NCI-H446 treated with DMSO at 0.1 percent for 48 hours (cell line): Measurements from ENCODE around the gene OR4S2.

ENCODE experiments used
- DNase-seq: peaks from one replicate; lab custom pipeline; 2025; lab: John Stamatoyannopoulos, UW

OR4S2 gene, protein sequence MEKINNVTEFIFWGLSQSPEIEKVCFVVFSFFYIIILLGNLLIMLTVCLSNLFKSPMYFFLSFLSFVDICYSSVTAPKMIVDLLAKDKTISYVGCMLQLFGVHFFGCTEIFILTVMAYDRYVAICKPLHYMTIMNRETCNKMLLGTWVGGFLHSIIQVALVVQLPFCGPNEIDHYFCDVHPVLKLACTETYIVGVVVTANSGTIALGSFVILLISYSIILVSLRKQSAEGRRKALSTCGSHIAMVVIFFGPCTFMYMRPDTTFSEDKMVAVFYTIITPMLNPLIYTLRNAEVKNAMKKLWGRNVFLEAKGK

DNA sequence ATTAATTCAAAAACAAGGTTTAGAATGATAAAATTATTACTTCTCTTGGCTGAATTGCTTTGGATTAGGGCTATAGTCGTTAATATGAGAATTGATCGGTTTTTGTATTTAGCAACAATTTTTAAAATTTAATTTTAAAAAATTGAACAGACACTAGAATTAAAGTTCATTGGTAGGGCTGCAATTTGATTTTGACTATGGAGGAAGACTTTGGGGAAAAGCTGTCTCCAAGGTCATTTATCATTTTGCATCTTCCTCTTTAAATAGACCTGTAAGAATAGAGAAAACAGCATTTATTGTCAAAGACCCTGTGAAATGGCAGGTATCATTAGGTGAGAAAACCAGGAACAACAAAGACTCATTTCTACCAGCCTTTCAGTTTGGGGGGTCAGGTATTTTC lies at the start of gene OR4S2:
TSS of gene OR4S2 (plus strand) at position 301 of the 400 bp plus-strand sequence. CDS start 2,577 bp downstream, outside the sequence.
- no peak for DNase-seq

GRCh38 chr11:55607545-55607944 lies 40.6 kb upstream of the OR4S2 start, which contains the start of gene OR4C11:
OR4C11 (minus strand) TSS chr11:55607645; CDS start chr11:55604373, 3,272 bp downstream.
- DNase-seq: no peak

DNA sequence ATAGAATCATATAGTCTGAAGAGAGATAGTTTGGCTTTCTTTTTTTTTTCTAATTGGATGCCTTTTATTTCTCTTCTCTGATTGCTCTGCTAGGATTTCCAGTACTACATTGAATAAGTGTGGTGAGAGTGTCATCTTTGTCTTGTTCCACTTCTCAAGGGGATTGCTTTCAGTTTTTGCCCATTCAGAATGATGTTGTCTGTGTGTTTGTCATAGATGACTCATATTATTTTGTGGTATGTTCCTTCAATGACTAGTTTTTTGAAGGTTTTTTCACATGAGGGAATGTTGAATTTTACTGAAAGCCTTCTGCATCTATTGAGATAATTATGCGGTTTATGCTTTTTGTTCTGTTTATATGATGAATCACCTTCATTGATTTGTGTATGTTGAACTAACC lies 23.6 kb upstream of the OR4S2 start:
- no peak for DNase-seq

GRCh38 chr11:55634813-55635212 lies 13.3 kb upstream of the OR4S2 start, which contains the start of gene OR4P4:
OR4P4 (plus strand) TSS chr11:55635113.
- DNase-seq: no peak

- no peak for DNase-seq
Measured at GRCh38 chr11:55652560-55652959, 4.4 kb downstream of the OR4S2 start.

DNA sequence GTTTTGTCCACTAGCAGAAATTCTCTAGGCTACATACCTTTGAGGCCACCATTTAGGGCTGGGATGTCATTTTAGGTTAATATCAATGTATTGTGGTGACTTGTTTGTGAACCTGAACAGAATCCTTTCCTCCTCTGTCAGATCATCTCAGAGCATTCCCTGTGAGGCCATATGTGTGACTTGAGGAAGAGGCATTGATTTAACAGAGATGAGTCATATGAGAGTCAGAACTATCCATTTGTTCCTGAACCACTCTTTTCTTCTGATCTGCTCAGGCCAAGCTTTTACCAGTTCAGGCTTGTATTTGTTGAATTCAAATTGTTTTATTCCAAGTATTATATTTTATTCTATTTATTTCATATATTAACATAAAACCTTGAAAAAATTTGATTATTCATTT lies 7.0 kb downstream of the OR4S2 start:
- DNase-seq: no peak

DNA sequence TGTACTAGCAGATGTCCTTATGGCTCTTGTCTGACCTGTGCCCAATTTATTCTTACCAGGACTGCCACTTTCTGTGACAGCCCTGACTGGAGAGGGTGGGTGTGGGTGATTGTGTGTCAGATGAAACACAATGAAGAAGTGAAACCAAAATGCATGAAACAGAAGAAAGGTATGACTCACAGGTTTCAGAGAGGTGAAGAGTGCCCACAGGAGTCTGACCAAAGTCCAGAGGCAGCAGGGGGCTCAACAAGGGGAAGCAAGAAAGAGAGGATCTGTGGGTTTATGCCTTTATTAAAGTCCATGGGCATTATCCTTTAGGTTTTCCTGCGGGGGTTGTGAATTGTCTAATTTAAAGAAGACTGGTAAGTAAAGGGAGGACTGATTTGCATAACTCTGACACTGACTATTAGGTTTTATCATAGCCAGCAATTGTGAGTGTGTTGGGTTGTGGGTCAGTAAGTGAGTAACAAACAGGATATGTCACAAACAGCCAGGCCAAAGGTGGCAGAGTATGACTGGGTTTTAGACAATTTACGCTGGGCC lies 10.0 kb downstream of the OR4S2 start:
- no peak for DNase-seq

DNA sequence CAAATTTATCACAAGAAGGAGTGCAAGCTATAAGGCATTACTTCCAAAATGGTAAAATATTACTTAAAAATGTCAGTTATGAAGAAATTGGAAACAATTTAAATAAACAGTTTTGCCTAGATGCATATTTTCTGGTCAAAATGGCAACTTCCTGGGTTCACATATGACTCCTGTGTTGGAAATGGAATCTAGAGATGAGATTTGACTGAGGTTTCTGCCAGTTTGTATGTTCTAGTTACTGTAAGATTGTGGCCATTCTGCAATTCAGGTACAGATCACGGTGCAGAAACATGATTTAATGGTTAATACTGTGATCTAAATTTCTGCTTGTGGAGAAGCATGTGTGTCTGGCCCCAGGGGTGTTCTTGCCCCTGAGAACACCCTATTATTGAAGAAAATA lies 10.5 kb downstream of the OR4S2 start:
- DNase-seq: no peak

- no peak for DNase-seq
Measured at GRCh38 chr11:55661901-55662300, 13.8 kb downstream of the OR4S2 start, which contains the start of gene OR4C6. OR4C6 (plus strand) TSS chr11:55662201; CDS start chr11:55665167, 2,966 bp downstream.

DNA sequence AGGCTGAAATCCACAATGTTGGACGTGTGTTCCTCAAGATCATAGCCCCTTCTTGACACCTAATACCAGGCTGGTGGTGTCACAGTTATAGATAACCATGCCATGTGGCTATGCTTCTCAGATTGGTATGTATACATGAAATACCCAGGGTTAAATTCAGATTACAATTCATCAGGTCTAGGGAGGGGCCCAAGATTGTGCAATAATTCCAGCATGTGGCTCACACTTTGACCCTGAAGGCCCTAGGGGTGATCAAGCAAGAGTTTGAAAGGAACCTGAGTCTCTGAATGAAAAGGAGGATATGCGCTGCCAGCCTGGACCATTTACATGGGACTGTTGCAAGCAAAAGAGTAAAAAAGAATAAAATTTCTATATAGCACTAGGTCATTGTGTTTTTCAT lies 21.2 kb downstream of the OR4S2 start:
- DNase-seq: no peak

GRCh38 chr11:55673860-55674259 lies 25.7 kb downstream of the OR4S2 start:
- no peak for DNase-seq

GRCh38 chr11:55697817-55698216 lies 49.7 kb downstream of the OR4S2 start:
- DNase-seq: no peak

DNA sequence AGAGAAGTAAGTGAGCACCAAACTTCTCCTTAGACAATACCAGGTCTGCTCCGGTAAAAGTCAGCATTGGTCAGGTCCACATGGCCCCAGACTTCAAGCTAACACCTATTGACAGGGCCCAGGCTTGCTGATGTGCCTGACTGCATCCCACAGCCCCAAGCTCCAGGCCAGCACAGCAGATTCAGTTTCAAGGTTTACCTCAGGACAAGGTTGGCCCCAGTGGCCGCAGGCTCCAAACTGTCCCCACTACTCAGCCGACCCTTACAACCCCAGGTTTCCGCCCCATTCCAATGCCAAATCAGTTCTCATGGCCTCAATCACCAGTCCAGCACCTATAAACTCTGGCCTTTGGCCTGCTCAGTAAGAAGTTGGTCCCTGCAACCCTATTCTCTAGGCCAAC lies 53.3 kb downstream of the OR4S2 start:
- no peak for DNase-seq
